Measurements from ENCODE around the gene PNRC2.

The PNRC2 gene

DNA sequence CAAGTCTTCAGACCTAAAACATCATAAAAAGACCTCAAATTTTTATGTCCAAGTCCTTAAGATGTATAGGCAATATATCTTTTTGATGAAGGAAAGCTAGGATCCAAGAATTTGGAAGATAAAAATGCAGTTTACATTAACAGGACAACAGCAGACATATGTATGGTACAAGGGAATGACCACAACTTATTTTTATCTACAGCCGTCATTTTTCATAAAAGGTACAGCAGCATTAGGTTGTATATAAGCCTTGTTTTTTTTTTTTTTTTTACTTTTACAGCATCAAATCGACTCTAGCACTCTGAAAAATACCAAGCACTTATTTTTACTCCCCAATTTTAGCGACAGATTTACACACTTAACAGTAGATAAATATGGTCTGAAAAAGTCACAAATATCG, 19.2 kb downstream of the PNRC2 start:
- peaks cover 9% of the 10 kb centered on the region for H3K27me3 ChIP-seq (ENCODE audit: insufficient read depth, low read length, poor library complexity, severe bottlenecking)
- H4K20me1 ChIP-seq (ENCODE audit: insufficient read depth, low read length, poor library complexity, severe bottlenecking): peaks cover 59% of the 10 kb centered on the region
- H2AFZ ChIP-seq (ENCODE audit: low read length): no peak overlapping the region
- peaks cover 66% of the 10 kb centered on the region for H3K4me1 ChIP-seq (ENCODE audit: insufficient read depth, low read length, poor library complexity, severe bottlenecking)
- peak overlapping the region; percentile 99 for H3K9ac ChIP-seq (ENCODE audit: low read depth, low read length, poor library complexity, severe bottlenecking)
- H3K79me2 ChIP-seq (ENCODE audit: insufficient read depth, low read length): peaks cover 64% of the 10 kb centered on the region
- peak overlapping the region; percentile 79 for H3K4me2 ChIP-seq (ENCODE audit: low read depth, low read length, poor library complexity, severe bottlenecking)
- TF ChIP-seq EZH2phosphoT487 (IDR thresholded peaks at IDR 0.05; ENCODE audit: borderline replicate concordance): no peak
- TF ChIP-seq, protein P1, sequence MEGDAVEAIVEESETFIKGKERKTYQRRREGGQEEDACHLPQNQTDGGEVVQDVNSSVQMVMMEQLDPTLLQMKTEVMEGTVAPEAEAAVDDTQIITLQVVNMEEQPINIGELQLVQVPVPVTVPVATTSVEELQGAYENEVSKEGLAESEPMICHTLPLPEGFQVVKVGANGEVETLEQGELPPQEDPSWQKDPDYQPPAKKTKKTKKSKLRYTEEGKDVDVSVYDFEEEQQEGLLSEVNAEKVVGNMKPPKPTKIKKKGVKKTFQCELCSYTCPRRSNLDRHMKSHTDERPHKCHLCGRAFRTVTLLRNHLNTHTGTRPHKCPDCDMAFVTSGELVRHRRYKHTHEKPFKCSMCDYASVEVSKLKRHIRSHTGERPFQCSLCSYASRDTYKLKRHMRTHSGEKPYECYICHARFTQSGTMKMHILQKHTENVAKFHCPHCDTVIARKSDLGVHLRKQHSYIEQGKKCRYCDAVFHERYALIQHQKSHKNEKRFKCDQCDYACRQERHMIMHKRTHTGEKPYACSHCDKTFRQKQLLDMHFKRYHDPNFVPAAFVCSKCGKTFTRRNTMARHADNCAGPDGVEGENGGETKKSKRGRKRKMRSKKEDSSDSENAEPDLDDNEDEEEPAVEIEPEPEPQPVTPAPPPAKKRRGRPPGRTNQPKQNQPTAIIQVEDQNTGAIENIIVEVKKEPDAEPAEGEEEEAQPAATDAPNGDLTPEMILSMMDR (conservative IDR thresholded peaks at IDR 0.05; ENCODE audit: low read length): no peak
- H3F3A ChIP-seq (ENCODE audit: low read depth): peaks cover 10% of the 10 kb centered on the region
- H3K36me3 ChIP-seq (ENCODE audit: insufficient read depth, low read length): peaks cover 35% of the 10 kb centered on the region
- H3K4me3 ChIP-seq (ENCODE audit: low read length, poor library complexity, severe bottlenecking): peak overlapping the region; percentile 91
- H3K9me2 ChIP-seq (replicated peaks; ENCODE audit: low read depth, low read length): no peaks in the 10 kb centered on the region
- no peaks in the 10 kb centered on the region for H3K9me3 ChIP-seq (ENCODE audit: insufficient read depth, low read depth, low read length)

DNA sequence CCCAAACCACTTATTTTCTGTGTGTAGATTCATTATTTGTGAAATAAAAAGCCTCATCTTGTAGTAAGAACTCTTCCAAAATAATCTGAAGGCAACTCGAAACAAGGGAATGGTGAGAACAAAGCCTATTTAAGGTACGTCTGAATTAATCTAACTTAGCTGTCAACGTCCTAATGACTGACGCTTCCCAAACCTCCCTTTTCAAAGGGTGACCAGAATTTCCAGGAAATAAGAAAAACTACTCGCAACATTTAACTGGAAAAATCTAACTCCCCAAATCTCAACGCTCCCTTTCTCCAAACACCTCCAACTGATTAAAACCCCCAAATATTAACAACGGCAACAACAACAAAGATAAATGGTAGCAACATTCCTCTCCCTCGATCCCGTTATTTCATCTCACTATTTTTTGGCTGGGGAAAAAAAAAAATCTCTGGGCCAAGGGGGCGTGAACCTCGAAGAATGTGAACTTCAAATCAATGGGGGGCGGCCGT, 19.8 kb downstream of the PNRC2 start:
- Histone ChIP-seq H2AFZ (ENCODE audit: low read length) (no peak overlapping the region; the same call in 1 of the 2 replicates), H3K9ac (ENCODE audit: low read depth, low read length, poor library complexity, severe bottlenecking) (peak overlapping the region; percentile 99)

DNA sequence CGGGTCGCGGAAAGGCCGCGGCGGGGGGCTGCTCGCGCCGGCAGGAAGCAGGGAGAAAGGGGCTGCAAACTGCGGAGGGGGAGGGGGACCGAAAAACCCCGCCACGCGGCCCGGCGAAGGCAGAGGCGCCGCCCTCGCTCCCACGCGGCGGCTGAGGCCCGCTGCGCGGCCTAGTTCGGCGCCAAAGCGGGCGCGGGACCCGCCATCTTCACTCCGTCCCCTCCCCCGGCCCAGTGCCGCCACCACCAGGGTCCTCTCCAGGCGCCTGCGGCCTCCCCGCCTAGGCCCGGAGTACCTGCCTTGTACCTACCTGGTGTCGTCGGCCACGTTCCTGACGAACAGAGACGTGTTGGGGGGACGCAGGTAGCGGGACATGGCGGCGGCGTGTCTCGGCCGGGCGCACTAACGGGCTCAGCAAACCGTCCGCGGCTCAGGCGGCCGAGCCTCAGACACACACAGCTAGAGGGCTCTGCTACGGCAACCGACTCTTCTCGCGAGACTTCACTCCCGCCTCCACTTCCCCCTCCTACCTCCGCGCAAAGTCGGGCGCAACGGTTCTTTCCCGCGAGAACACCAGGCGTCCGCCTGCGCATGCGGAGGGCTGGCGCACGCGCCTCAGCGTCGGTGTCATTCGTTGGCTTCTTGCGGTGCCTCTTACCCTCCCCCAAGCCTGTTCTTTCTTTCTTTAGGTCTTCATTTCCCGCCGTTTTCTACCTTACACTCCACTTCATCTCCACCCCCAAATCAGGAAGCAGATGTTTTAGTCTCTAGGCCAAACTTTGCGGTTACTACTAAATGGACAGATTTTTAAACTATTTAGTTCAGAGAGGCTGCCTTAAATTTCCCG, 20.5 kb downstream of the PNRC2 start, which contains the start of gene SRSF10:
Gene SRSF10 (minus strand): TSS at position 447 of the 847 bp plus-strand sequence. CDS start 72 bp downstream, at position 375.
- peaks cover 51% of the 10 kb centered on the region for H3K79me2 ChIP-seq (ENCODE audit: insufficient read depth, low read length)
- H3K4me2 ChIP-seq (ENCODE audit: low read depth, low read length, poor library complexity, severe bottlenecking): peak within 1 kb of the TSS; percentile 92
- H3K4me1 ChIP-seq (ENCODE audit: insufficient read depth, low read length, poor library complexity, severe bottlenecking): peaks cover 54% of the 10 kb centered on the region
- no peak for TF ChIP-seq EZH2phosphoT487 (IDR thresholded peaks at IDR 0.05; ENCODE audit: borderline replicate concordance)
- TF ChIP-seq, protein P1 (conservative IDR thresholded peaks at IDR 0.05; ENCODE audit: low read length): peak; percentile 17; the same call in 1 of the 2 replicates
- H2AFZ ChIP-seq (ENCODE audit: low read length): peak within 1 kb of the TSS; percentile 56; the same call in 1 of the 2 replicates
- peaks cover 22% of the 10 kb centered on the region for H3K36me3 ChIP-seq (ENCODE audit: insufficient read depth, low read length)
- peaks cover 46% of the 10 kb centered on the region for H4K20me1 ChIP-seq (ENCODE audit: insufficient read depth, low read length, poor library complexity, severe bottlenecking)
- peak within 1 kb of the TSS; percentile 99 for H3K9ac ChIP-seq (ENCODE audit: low read depth, low read length, poor library complexity, severe bottlenecking)
- peaks cover 10% of the 10 kb centered on the region for H3F3A ChIP-seq (ENCODE audit: low read depth)
- no peaks in the 10 kb centered on the region for H3K9me2 ChIP-seq (replicated peaks; ENCODE audit: low read depth, low read length)
- no peaks in the 10 kb centered on the region for H3K9me3 ChIP-seq (ENCODE audit: insufficient read depth, low read depth, low read length)
- peaks cover 9% of the 10 kb centered on the region for H3K27me3 ChIP-seq (ENCODE audit: insufficient read depth, low read length, poor library complexity, severe bottlenecking)
- H3K4me3 ChIP-seq (ENCODE audit: low read length, poor library complexity, severe bottlenecking): peak within 1 kb of the TSS; percentile 91

More for the DNA sequence above, 19.8 kb downstream of the PNRC2 start:
- peaks cover 53% of the 10 kb centered on the region for H4K20me1 ChIP-seq (ENCODE audit: insufficient read depth, low read length, poor library complexity, severe bottlenecking)
- peak overlapping the region; percentile 79 for H3K4me2 ChIP-seq (ENCODE audit: low read depth, low read length, poor library complexity, severe bottlenecking)
- peak overlapping the region; percentile 91 for H3K4me3 ChIP-seq (ENCODE audit: low read length, poor library complexity, severe bottlenecking)
- peaks cover 60% of the 10 kb centered on the region for H3K4me1 ChIP-seq (ENCODE audit: insufficient read depth, low read length, poor library complexity, severe bottlenecking)
- no peaks in the 10 kb centered on the region for H3K9me2 ChIP-seq (replicated peaks; ENCODE audit: low read depth, low read length)
- H3K79me2 ChIP-seq (ENCODE audit: insufficient read depth, low read length): peaks cover 57% of the 10 kb centered on the region
- peaks cover 9% of the 10 kb centered on the region for H3K27me3 ChIP-seq (ENCODE audit: insufficient read depth, low read length, poor library complexity, severe bottlenecking)
- no peaks in the 10 kb centered on the region for H3K9me3 ChIP-seq (ENCODE audit: insufficient read depth, low read depth, low read length)
- H3F3A ChIP-seq (ENCODE audit: low read depth): peaks cover 10% of the 10 kb centered on the region
- peaks cover 29% of the 10 kb centered on the region for H3K36me3 ChIP-seq (ENCODE audit: insufficient read depth, low read length)
- TF ChIP-seq EZH2phosphoT487 (IDR thresholded peaks at IDR 0.05; ENCODE audit: borderline replicate concordance): no peak
- TF ChIP-seq, protein P1 (conservative IDR thresholded peaks at IDR 0.05; ENCODE audit: low read length): no peak

All from Loucy (cell line).